Pulmonary artery endothelial cell (primary cell): Measurements from ENCODE around the gene MDH1. TPM values are rescaled to one million over a fixed set of nuclear protein-coding genes. Genes with fewer than 3 reads are reported as not detected.
"Not testable (repeated sequence)": the region's sequence is repeated elsewhere in the genome, so short reads cannot be mapped to it uniquely, and the experiment has no call there.

Experiments used
- DNase-seq: peaks from one replicate; pipeline ENCODE4 v3.0.0-alpha.2; 2011; ENCODE audit warnings: low read depth, low spot score
- total RNA-seq: library from RNA; depleted of rRNA; stranded (reverse); fragments of >200 nt; gene quantifications from 2 replicates; pipeline ENCODE4 v1.2.3, GENCODE V29; 2014

The MDH1 gene
- total RNA-seq, 1 donor from 2014 or later, result 119 TPM

GRCh38 chr2:63589148-63589958 lies 590 bp downstream of the MDH1 start:
- DNase-seq, result no peak

- no peak for DNase-seq
Measured at GRCh38 chr2:63590626-63591408, 2.1 kb downstream of the MDH1 start.

- no peak for DNase-seq
Measured at GRCh38 chr2:63591566-63592175, 2.9 kb downstream of the MDH1 start.

- DNase-seq, result no peak
Measured at GRCh38 chr2:63594660-63595059, 5.9 kb downstream of the MDH1 start.

GRCh38 chr2:63596401-63596883 lies 7.7 kb downstream of the MDH1 start:
- no peak for DNase-seq

- DNase-seq, result no peak
Measured at GRCh38 chr2:63598981-63599380, 10.2 kb downstream of the MDH1 start.

GRCh38 chr2:63600881-63601460 lies 12.2 kb downstream of the MDH1 start:
- DNase-seq, result no peak

- DNase-seq, result no peak
Measured at GRCh38 chr2:63604666-63605065, 15.9 kb downstream of the MDH1 start.

GRCh38 chr2:63608865-63609264 lies 20.1 kb downstream of the MDH1 start:
- DNase-seq, result not testable (repeated sequence)

GRCh38 chr2:63610525-63610924 lies 21.8 kb downstream of the MDH1 start:
- no peak for DNase-seq

GRCh38 chr2:63613391-63613901 lies 24.7 kb downstream of the MDH1 start:
- no peak for DNase-seq

- DNase-seq, result no peak
Measured at GRCh38 chr2:63614448-63614968, 25.7 kb downstream of the MDH1 start.

GRCh38 chr2:63614983-63615945 lies 26.5 kb downstream of the MDH1 start:
- DNase-seq, result no peak

- DNase-seq, result no peak
Measured at GRCh38 chr2:63617366-63617765, 28.6 kb downstream of the MDH1 start.

GRCh38 chr2:63619328-63619727 lies 30.6 kb downstream of the MDH1 start:
- no peak for DNase-seq

- no peak for DNase-seq
Measured at GRCh38 chr2:63622751-63623150, 34.0 kb downstream of the MDH1 start.

- DNase-seq, result not testable (repeated sequence)
Measured at GRCh38 chr2:63623763-63624162, 35.0 kb downstream of the MDH1 start.

GRCh38 chr2:63627866-63628265 lies 39.1 kb downstream of the MDH1 start:
- DNase-seq, result no peak

- DNase-seq, result no peak
Measured at GRCh38 chr2:63628403-63628942, 39.7 kb downstream of the MDH1 start.

GRCh38 chr2:63631501-63631900 lies 42.7 kb downstream of the MDH1 start:
- no peak for DNase-seq
